Cerebellar nuclear complex (tissue), 1 donor: ENCODE data around the gene BCAP31.
"Not testable (repeated sequence)": the region's sequence is repeated elsewhere in the genome, so short reads cannot be mapped to it uniquely, and the experiment has no call there.

Experiments used
- DNase-seq, 2 experiments: peaks; one replicate each; lab custom pipeline; 2025; lab: John Stamatoyannopoulos, UW

The BCAP31 gene

DNA sequence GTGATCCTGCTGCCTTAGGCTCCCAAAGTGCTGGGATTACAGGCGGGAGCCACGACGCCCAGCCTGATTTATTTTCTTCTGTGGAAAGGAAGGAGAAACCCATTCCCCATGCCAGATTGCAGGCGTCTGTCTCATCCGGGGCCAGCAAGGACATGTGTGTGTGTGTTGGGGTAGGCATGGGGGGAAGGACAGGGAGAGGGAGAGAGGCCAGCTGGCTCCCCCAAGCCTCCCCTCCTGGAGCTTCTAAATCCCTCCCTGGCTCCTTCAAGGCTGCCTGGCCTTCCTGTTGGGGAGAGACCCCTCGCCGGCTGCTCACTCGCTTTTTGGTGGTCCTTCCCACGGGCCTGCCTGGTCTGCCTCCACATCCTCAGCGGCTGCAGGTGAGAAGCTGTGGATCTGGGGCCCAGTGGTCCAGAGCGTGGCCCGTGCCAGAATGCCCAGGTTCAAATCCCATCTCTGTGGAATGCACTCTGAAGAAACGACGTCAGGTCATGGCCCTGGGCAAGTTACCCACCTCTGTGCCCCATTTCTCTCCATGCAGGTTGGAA is 38.5 kb upstream of the BCAP31 start:
- DNase-seq: no peak

DNA sequence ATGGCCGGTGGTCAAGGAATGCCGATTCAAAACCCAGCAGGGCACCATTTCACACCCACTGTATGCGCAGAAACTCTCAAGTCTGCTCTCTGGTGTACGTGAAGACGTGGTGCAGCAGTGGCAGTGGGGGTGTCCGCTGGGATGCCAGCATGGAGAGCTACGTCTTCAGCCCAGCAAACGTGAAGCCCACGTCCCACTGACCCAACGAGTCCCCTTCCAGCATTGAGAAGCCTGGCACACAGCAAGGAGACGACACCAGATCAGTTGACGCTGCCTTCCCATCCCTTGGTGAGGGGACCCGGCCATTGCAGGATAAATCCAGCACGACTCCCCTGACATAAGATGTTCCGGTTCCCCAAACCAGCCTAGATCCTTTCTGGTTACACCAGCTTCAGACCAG is 37.7 kb upstream of the BCAP31 start:
- no peak for DNase-seq

DNA sequence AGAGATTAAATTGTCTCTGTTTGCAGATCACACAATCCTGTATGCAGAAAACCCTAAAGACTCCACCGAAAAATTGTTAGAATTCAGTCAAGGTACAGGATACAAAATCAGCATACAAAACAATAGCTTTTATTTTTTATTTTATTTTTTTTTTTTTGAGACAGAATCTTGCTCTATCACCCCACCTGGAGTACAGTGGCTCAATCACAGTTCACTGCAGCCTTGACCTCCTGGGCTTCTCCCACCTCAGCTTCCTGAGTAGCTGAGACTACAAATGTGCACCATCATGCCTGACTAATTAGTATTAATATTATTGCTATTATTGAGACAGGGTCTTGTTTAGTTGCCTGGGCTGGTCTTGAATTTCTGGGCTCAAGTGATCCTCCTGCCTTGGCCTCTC is 30.9 kb upstream of the BCAP31 start:
- DNase-seq: no peak

DNA sequence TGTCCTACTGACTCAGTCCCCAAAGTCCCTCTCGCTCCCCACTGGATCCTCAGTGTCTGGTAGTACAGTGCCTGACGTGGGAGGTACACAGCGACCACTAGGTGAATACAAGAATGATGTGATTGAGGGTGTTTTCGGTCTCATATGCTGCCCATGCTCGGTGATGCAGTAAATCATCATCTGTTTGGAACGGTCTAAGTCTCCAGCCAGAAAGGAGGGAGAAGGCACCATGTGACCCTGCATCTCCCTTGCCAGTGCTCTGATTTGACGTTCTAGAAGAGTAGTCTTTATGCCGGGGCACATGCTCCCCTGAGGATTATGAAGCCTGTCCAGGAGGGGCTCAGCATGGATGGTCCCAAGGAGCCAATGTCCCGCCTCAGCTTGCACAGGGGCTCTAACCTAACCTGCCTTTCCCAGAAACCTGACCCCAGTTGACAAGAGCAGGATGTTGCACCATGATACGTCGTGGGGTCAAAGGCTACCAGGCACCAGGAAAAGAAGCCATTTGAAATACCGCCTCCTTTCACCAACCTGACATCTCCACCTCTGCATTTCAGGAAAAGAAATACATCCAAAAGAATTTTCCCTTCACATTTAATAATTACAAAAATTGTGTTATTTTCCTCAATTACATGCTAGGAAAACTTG is 26.1 kb upstream of the BCAP31 start:
- DNase-seq: peak in 1 of 2 experiments; percentile 12

DNA sequence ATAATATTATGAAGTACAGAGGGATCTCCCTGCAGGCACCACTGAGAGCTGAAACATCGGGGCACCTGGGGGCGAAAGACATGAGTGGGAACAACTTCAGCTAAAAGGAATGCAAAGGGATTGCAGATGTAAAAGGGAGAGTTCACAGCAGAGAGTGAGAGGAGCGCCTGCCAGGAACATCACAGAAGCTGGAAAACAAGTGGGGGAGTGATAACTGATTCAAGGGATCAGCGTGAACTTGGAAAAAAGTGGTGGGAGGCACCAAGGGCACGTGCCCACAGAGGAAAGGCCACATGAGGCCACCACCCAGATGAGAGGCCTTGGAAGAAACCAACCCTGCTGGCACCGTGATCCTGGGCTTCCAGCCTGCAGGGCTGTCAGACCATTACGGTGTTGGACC is 24.8 kb upstream of the BCAP31 start:
- not testable (repeated sequence) for DNase-seq

DNA sequence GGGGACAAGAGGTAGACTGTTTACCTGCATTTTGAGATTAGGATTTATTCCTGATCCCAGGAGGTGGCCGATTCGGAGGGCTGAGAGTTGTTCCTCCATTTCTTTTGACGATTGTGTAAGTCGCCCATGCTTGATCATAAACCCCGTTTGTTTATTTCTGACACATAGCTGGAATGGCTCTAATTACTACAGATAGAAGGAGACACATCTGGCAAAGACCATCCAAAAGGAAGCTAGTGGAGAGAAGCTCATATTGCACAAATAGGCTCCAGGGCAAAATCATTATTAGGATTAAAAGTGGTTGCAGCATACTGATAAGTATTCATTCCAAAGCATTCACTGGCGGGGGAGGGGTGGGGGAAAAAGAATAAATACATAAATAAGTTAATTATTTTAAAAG is 22.8 kb upstream of the BCAP31 start:
- not testable (repeated sequence) for DNase-seq

DNA sequence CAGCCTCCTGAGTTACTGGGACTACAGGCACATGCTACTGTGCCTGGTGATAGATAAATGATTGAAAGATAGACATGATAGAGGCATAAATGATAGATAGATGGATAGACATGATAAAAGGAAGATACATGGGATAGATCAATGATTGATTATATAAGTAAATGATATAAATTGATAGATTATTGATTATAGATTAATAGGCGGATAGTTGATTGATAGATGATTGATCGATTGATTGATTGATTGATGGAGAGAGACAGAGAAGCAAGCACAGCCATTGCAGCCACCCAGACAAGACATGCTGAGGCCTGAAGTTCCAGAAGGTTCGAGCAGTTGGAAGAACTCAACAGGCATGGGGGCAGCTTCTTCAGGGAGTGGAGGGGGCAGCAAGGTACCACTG is 22.2 kb upstream of the BCAP31 start:
- DNase-seq: no peak

DNA sequence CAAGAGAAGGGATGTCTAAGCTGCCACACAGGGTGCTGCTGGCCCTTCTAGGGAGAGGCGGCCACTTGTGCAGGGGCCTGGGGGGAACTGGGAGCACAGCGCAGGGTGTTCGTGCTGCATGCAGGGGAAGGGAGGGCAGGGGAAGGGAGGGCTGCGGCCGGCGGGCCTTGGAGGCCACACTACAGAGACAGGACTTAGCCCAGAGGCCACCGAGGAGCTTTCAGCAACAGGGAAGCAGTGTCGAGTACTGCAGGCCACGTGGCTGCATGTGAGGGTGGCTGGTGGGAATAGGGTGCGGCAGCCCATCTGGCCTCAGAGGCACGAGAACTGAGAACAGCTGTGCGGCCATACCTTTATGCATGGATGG is 20.9 kb upstream of the BCAP31 start:
- not testable (repeated sequence) for DNase-seq

DNA sequence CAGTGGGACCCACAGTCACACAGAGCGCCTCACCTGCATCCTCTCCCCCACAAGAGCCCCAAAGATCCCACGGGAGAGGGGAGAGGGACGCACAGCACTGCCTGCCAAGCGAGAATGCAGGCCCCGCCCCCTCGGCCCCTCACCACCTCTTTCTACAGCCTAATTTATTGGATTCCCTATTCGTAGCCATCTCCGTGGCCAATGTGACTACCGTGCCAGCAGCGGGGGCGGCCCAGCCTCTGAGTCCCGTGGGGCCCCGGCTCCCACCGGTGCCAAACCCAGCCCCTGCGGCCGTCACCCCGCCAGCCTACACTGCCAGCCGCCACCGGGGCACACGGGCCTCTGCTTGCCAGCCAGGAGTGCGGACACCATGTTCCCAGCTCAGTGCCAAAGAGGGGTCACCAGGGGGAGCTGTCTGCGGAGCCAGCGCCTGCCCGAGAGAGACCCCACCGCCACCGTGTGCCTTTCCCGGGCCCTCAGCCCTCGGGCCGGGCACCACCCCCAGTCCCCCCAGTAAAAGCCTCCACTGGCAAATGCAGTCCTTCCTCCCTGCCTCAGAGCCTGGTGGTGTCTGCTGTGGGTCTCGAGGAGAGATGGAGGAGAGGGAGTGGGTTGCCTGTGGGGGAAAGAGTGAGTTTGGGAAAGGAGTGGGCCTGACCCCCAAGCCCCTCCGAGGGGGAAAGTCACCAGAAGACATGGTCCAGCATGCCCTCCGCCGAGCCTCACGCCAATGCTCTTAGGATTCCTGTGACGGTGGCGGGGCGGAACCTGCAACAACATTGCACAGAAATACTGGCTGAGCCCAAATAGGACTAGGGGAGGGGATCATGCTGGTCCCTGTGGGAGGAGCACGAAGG is 20.3 kb upstream of the BCAP31 start:
- no peak for DNase-seq

DNA sequence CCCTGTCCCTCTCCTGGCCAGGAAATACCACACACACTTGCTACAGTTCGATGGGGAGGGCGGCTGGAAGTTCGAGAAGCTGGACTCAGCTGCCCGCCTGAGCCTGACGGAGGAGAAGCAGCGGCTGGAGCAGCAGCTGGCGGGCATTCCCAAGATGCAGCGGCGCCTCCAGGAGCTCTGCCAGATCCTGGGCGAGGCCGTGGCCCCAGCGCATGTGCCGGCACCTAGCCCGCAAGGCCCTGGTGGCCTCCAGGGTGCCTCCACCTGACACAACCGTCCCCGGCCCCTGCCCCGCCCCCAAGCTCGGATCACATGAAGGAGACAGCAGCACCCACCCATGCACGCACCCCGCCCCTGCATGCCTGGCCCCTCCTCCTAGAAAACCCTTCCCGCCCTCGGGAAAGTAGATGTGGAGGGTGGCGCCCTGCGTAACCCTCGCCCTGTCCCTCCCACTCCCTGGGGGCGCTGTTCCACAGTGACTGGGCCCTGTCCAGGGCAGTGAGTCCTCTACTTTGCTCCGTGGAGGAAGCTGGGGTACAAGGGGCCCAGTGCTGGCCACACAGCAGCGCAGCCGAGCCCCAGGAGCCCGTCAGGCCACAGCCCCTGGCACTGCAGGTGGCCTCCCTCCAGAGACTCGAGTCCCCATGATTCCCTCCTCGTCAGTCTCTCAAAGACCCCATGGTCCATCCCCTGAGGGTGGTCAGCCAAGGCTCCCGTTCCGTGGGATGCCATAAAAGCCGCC is 19.5 kb upstream of the BCAP31 start:
- not testable (repeated sequence) for DNase-seq

DNA sequence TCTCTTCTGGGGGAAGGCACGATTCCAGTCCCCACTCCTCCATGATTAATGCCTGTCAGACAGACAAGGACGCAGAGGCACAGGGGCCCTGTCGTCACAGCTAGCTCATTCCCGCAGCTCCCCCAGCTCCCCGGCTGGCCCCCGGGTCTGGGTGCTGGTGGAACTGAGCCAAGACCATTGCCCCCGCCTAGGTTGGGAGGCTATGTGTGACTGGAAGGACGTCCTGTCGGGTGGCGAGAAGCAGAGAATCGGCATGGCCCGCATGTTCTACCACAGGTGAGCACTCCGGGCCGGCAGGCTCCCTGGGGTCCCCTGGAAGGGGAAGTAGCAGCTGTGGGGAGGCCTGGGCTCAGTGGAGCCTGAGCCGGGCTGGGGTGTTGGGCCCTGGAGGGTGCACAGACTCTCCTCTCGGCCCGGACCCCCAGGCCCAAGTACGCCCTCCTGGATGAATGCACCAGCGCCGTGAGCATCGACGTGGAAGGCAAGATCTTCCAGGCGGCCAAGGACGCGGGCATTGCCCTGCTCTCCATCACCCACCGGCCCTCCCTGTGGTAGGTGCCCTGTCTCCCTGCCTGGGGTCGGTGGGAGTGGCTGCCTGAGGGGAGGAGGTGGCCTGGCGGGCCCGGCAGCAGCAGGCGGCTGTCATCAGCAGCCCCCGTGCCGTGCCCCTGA is 18.7 kb upstream of the BCAP31 start:
- DNase-seq: not testable (repeated sequence)

DNA sequence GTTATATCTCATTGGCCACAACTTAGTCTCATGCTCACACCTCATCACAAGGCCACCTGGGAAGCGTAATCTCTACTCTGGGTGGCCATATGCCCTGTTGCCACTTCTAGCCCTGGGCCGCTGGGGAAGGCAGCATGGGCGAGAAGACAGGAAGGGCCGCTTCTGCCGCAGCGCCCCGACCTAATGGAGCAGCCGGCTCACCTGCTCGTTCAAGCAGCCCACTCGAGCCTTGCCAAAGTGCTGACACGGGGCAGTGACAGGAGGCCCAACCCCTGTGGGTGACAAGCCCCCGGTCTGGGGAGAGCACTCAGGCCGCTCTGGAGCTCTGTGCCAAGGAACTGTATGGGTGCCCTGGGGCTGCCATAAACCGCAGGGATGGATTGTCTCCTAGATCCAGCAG is 17.9 kb upstream of the BCAP31 start:
- DNase-seq: not testable (repeated sequence)

DNA sequence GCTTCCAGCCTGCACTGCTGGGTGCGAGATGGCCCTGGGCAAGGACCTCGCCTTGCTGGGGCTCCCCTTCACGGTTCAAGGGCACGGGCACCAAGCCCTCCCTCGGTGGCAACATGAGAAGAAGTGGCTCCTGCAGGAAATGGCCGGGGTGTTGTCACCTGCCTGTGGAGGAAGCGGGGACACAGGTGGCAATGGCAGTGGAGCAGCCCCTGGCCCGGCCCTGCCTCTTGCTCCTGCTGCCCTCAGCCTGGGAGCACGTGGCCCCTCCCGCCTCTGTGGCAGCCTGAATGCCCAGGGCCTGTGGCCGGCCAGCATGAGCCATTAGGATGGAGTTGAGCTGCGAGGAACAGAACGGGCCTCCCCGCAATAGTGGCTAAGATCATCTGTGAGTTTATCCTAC is 17.3 kb upstream of the BCAP31 start:
- no peak for DNase-seq

DNA sequence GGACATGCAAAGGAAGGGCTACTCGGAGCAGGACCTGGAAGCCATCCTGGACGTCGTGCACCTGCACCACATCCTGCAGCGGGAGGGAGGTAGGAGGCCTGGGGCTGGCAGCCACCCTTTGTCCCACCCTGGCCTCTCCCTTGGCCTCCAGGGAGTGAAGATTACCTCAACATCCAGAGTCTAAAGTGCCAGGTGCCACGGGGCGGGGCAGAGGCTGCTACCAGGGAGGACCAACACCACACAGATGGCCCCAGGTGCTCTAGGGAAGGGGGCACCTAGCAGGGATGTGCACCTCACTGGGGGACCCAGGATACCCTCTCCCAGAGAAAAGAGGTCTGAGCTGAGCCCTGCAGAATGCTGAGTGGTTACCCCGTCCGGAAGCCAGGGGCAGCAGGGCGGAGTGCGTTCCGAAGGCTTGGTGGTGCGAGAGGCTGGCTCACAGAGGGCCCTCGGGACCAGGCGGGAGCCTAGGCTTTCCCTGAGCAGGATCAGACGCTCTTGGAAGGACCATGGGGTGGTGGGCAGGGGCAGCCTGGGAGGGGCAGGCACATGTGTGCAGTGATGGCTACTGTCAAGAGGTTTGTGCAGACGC is 16.5 kb upstream of the BCAP31 start:
- no peak for DNase-seq

DNA sequence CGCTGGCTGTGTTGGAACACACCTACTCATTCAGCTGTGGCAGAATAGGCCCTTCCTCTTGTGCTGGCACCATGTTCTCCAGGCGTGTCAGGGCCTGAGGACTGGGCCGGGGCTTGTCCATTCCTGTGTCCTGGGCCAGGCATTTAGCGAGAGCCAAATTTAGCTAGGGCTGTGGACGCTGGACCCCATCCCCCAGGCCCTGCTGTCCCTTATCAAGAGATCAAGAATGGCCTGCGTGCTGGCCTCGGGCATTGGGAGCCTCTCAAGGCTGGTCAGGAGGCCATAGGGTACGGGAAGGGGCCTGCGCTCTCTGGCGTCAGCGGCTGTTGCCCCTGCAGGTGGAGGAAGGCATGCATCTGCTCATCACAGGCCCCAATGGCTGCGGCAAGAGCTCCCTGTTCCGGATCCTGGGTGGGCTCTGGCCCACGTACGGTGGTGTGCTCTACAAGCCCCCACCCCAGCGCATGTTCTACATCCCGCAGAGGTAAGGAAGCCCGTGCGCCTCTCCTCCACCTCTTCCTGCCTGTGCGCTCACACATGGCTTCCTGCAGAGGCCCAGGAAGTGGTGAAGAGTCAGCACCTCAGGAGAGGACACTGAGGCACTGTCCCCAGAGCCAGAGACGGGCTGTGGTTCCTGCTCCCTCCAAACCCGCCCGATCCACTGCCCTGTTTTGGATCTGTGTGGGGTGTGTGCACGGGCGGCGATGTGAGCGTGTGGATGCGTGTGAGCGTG is 15.7 kb upstream of the BCAP31 start:
- DNase-seq: no peak

DNA sequence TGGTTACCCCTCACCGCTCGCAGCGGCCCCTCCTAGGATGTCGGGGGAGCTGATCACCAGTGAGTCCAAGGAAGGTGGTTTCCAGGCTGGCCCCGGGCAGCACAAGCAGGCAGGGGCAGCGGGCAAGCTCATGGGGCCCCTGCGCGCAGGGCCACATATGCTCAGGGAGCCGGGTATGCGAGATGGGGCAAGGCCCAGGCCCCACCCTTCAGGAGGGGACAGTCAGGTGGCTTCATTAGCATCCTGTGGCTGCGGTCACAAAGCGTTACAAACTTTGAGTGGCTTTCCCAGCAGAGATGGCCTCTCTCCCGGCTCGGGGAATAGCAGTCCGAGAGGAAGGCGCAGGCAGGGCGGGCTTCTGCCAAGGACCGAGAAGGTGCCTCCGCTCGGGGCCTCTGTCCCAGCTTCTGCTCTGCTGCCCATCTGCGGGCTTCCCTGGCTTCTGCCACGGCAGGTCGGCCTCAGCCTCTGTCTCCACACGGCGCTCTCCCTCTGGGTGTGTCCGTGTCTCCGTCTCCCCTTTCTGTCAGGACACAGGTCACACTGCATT is 13.9 kb upstream of the BCAP31 start:
- no peak for DNase-seq

DNA sequence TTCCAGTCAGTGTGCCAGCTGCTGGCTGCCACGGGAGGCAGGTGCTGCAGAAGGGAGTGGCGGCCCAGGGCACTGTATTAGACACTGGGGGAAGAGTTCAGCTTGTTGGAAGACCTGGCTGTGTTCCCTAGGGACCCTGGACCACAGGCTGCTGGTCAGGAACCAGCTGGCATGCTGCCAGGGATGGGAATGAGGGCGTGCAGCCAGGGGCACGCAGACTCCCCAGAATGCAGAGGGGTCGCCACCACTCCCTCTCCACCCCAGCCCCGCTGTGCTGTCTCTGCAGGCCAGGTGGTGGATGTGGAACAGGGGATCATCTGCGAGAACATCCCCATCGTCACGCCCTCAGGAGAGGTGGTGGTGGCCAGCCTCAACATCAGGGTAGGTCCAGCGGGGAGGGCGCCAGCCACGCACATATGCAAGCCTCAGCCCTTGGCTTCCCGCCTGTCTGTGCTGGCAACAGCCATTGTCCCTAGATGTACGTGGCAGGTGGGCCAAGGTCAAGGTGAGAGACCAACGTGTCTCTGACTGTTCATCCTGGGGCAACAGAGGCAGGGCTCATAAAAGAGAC is 12.8 kb upstream of the BCAP31 start:
- no peak for DNase-seq

DNA sequence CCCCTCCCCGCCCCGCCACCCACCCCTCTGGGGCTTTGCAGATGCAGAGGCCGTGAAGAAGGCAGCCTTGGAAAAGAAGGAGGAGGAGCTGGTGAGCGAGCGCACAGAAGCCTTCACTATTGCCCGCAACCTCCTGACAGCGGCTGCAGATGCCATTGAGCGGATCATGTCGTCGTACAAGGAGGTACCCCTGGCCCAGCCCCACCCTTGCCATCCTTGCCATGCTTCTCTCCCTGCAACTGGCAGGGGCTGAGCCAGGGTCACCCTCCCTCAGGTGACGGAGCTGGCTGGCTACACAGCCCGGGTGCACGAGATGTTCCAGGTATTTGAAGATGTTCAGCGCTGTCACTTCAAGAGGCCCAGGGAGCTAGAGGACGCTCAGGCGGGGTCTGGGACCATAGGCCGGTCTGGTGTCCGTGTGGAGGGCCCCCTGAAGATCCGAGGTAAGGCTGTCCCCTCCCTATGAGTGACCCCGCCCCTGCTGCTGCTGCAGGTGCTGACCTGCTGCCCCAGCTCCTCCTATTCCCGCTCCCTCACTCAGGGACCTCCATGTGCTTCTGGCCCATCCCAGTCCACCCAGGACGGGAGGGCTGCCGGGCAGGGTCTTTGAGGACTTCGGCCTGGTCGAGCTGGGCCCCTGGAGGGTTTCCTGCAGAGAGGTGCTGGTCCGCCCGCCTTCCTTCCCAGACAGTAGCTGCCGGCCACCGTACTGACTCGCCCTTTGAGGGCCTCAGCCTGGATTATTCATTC is 12.1 kb upstream of the BCAP31 start:
- no peak for DNase-seq

DNA sequence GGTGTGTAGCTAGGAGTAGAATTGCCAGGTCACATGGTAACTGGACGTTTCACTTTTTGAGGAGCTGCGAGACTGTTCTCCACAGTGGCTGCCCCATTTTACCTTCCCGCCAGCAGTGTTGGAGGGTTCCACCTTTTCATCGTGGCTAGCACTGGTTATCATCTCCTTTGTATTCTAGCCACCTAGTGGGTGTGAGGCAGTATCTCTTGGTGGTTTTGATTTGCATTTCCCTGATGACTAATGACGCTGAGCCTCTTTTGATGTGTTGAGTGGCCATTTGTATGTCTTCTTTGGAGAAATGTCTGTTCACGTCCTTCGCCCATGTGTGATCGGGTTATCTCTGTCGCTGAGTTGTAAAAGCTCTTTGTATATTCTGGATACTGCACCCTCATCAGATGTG is 11.1 kb upstream of the BCAP31 start:
- no peak for DNase-seq

DNA sequence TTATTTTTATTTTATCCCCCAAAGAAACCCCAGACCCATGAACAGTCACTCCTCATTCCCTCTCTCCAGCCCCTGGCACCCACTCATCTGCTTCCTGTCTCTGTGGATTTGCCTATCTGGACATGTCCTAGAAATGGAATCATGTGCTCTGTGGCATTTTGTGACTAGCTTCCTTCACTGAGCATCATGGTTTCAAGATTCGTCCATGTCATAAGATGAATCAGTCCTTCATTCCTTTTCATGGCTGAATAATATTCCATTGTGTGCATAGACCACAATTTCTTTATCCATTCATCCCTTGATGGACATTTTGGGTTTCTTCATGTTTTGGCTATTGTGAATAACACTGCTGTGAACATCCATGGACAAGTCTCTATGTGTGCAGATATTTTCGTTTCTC is 10.7 kb upstream of the BCAP31 start:
- DNase-seq: no peak
